ENCODE data around the gene GJC1. TPM values are rescaled to one million over a fixed set of nuclear protein-coding genes. Genes with fewer than 3 reads are reported as not detected.
A peak's percentile ranks its signal among the peaks of the same experiment; 100 is the strongest.

The GJC1 gene
- total RNA-seq, 1 donor from 2014 or later: 9.9 TPM

DNA sequence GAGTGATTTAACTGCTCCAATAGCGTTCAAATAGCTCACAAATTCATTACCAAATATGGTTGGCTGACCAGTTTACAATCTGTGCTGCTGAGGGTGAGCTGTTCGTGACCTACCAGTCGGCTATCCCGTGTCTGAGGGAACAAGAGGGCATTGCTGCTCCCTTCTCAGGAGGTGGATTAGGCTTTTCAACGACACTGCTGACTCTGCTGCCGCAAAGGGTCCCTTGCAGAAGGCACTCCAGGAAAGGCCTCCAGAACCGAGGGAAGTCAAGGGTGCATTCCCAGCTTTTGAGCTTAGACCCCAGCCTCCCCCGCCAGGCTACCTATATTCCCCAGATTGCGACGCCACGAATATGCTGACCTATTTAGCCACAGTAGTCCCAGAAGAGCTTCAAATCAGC, 32.3 kb downstream of the GJC1 start:
- no peak for TF ChIP-seq CTCF (IDR thresholded peaks at IDR 0.05)
- H3K4me3 ChIP-seq: peak overlapping the region; percentile 16 to 58
- no peaks in the 10 kb centered on the region for H3K36me3 ChIP-seq
- DNase-seq (ENCODE audit: low spot score in 2 of 2): no peak
- peaks cover 16 to 27% of the 10 kb centered on the region in 2 donors for H3K4me1 ChIP-seq
- intact Hi-C loops (cut with DNase I): no loop called here
- no peaks in the 10 kb centered on the region for H3K9me3 ChIP-seq
- H3K27me3 ChIP-seq: no peaks in the 10 kb centered on the region
- peak overlapping the region; percentile 77 to 84 for H3K27ac ChIP-seq

DNA sequence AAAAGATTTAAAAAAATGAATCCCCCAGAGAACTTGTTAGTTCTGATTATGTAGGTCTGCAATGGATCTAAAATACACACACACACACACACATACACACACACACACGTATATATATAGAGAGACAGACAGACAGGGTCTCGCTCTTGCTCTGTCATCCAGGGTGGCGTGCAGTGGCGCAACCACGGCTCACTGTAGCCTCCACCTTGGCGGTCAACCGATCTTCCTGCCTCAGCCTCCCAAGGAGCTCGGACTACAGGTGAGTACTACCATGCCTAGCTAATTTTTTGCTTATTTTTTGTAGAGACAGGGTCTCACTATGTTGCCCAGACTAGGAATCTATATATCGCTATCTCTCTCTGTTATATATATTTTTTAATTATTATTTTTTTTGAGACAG, 33.4 kb downstream of the GJC1 start:
- peak overlapping the region; percentile 77 to 84 for H3K27ac ChIP-seq
- H3K4me1 ChIP-seq: peaks cover 16 to 23% of the 10 kb centered on the region in 2 donors

DNA sequence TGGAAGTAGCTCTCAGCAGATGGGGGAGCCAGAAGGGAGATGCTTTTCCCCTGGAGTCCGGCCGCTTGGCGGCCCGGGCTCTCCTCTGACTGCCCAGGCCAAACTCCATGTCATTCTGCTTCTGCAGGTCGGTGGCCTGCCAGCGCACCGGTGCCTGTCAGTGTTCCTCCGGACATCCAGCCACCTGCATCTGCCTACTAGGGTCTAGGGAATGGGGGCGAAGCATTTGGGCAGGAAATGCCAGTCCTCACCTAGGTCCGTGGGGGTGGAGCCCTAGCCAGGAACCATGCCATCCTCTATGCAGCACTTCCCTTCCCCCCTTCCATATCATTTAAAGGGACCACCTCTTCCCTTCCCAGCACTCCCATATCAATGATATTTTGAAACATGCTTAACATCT, 34.2 kb downstream of the GJC1 start:
- intact Hi-C loops (cut with DNase I): no loop called here
- Histone ChIP-seq H3K9me3 (no peaks in the 10 kb centered on the region), H3K4me1 (peaks cover 13 to 18% of the 10 kb centered on the region in 2 donors), H3K4me3 (peak overlapping the region in 1 of 2 donors; percentile 58), H3K36me3 (no peaks in the 10 kb centered on the region), H3K27ac (peak overlapping the region; percentile 77 to 81), H3K27me3 (no peaks in the 10 kb centered on the region)
- TF ChIP-seq CTCF (IDR thresholded peaks at IDR 0.05): no peak
- no peak for DNase-seq (ENCODE audit: low spot score in 2 of 2)

More for the DNA sequence above, 33.4 kb downstream of the GJC1 start:
- Histone ChIP-seq H3K4me3 (peak overlapping the region in 1 of 2 donors; percentile 58), H3K36me3 (no peaks in the 10 kb centered on the region), H3K9me3 (no peaks in the 10 kb centered on the region), H3K27me3 (no peaks in the 10 kb centered on the region)
- TF ChIP-seq CTCF (IDR thresholded peaks at IDR 0.05): no peak
- intact Hi-C loops (cut with DNase I): no loop called here
- no peak for DNase-seq (ENCODE audit: low spot score in 2 of 2)

- Histone ChIP-seq H3K4me3 (peak overlapping the region in 1 of 2 donors; percentile 58), H3K9me3 (no peaks in the 10 kb centered on the region), H3K27me3 (no peaks in the 10 kb centered on the region), H3K4me1 (peaks cover 13 to 18% of the 10 kb centered on the region in 2 donors), H3K36me3 (no peaks in the 10 kb centered on the region), H3K27ac (peak overlapping the region; percentile 77 to 81)
- TF ChIP-seq CTCF (IDR thresholded peaks at IDR 0.05): no peak
- intact Hi-C loops (cut with DNase I): no loop called here
- DNase-seq (ENCODE audit: low spot score in 2 of 2): no peak
Observed at GRCh38 chr17:44795421-44795820, 34.7 kb downstream of the GJC1 start.

DNA sequence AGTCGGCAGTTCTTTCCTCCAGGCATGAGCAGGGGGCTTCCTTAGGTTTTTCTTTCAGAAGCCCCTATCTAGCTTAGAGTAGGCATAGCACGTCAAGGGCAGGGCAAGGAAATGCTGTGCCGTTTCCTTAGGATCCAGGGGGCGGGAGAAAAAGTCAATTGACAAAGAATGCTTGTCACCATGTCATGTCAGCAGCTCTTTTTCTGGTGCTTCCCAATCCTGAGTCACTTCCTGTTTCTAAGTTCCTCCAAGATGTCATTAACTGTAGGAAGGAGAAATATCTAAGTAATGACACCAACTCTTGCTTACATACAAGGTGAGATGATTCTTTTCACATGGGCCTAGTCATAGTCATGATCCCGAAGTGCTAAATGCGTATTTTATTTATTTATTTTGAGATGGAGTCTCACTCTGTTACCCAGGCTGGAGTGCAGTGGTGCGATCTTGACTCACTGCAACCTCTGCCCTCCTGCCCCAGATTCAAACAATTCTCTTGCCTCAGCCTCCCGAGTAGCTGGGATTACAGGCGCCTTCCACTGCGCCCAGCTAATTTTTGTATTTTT, 35.2 kb downstream of the GJC1 start:
- no peak for DNase-seq (ENCODE audit: low spot score in 2 of 2)
- Histone ChIP-seq H3K4me3 (peak overlapping the region in 1 of 2 donors; percentile 13), H3K27ac (peak overlapping the region; percentile 77 to 81), H3K9me3 (no peaks in the 10 kb centered on the region), H3K36me3 (no peaks in the 10 kb centered on the region), H3K4me1 (peaks cover 13 to 18% of the 10 kb centered on the region in 2 donors), H3K27me3 (no peaks in the 10 kb centered on the region)
- no peak for TF ChIP-seq CTCF (IDR thresholded peaks at IDR 0.05)
- intact Hi-C loops (cut with DNase I): no loop called here
